Adrenal gland (tissue), 19 donors: ENCODE measurements around the gene TMEM43. TPM values are rescaled to one million over a fixed set of nuclear protein-coding genes. Genes with fewer than 3 reads are reported as not detected.
"Not testable (repeated sequence)": the region's sequence is repeated elsewhere in the genome, so short reads cannot be mapped to it uniquely, and the experiment has no call there.

Source experiments
- DNase-seq, 7 donors: peaks; one replicate each; pipeline ENCODE4 v3.0.0-alpha.2; 2019 to 2020
- H3K27ac ChIP-seq, 5 donors: fragments of 200-600 bp; sonication (generic) in 4 of 5; 1 replicate in 3 of 5; 2 replicates in 2 of 5; pipeline versions ENCODE4 v1.5.1 to v1.8.0; 2016 to 2020; ENCODE audit warnings: mild to moderate bottlenecking in 1 of 5
- H3K27me3 ChIP-seq: fragments of 200-600 bp; 2 replicates; pipeline ENCODE4 v1.8.0; 2021
- H3K36me3 ChIP-seq, 2 donors: fragments of 200-600 bp; replicated peaks in 1 of 2; 1 replicate in 1 of 2; 2 replicates in 1 of 2; pipeline versions ENCODE4 v1.5.1 to v1.8.0; 2018 to 2022
- H3K4me1 ChIP-seq, 2 donors: fragments of 200-600 bp; replicated peaks in 1 of 2; 1 replicate in 1 of 2; 2 replicates in 1 of 2; pipeline versions ENCODE4 v1.5.1 to v1.8.0; 2018 to 2021
- H3K4me3 ChIP-seq, 4 donors: fragments of 200-600 bp; sonication (generic) in 3 of 4; one replicate each; pipeline ENCODE4 v1.5.1; 2016 to 2018
- H3K9me3 ChIP-seq, 3 donors: fragments of 200-600 bp; sonication (generic) in 1 of 3; replicated peaks in 1 of 3; 1 replicate in 2 of 3; 2 replicates in 1 of 3; pipeline versions ENCODE4 v1.5.1 to v1.8.0; 2016 to 2021
- POLR2A ChIP-seq, 2 donors: fragments of 450-650 bp; IDR thresholded peaks; one replicate each; pipeline ENCODE4 v1.6.1; 2017; ENCODE audit warnings: antibody characterized with exemption in 2 of 2, mild to moderate bottlenecking in 2 of 2, moderate library complexity in 1 of 2
- WGBS, 4 donors: extraction: QIAGEN DNeasy Blood & Tissue Kit in 2 of 4; methylation state at CpG; one replicate each; pipeline versions ENCODE4 v1.1.5 to v1.1.7; 2013 to 2017; 5-methylcytosine and 5-hydroxymethylcytosine counted together
- intact Hi-C, 2 donors: fragments of 100-400 bp; cut with DNase I; formaldehyde crosslinking; loops; one replicate each; pipeline versions ENCODE4 v1.14.1 to v1.15.0; 2022 to 2023
- long read RNA-seq, 10 donors: library from polyadenylated mRNA in 3 of 10; unstranded in 2 of 10; stranded (forward) in 1 of 10; transcript quantifications; one replicate each; pipeline ENCODE4 v2.0.0 and lab custom pipeline, GENCODE V29; 2021 to 2026
- polyA plus RNA-seq, 3 donors: library from polyadenylated mRNA; stranded (reverse); fragments of 200-250 nt in 2 of 3; fragments of 350-450 nt in 1 of 3; fragmentation: Illumina TruSeq in 1 of 3; extraction: RNeasy Lipid Tissue Mini Kit (QIAGEN cat#74804) in 1 of 3; gene quantifications; one replicate each; pipeline ENCODE4 v1.2.3, GENCODE V29; 2013 to 2014
- total RNA-seq, 9 donors: library from RNA; depleted of rRNA in 4 of 9; stranded (reverse); fragments of >200 nt in 4 of 9; fragments of 120-200 nt in 1 of 9; fragmentation: NEBNext Ultra II Directional in 1 of 9; extraction: Animal tissue kit (Norgen Biotek cat#: 25700) in 1 of 9; gene quantifications; one replicate each; pipeline versions ENCODE4 v1.1.0 to v1.2.4, GENCODE V29; 2013 to 2023
- TF ChIP-seq, protein P1 (sequence below), 6 experiments: fragments of 450-650 bp in 4 of 6; fragments of 200-600 bp in 2 of 6; sonication (generic) in 1 of 6; IDR thresholded peaks; 1 replicate in 5 of 6; 2 replicates in 1 of 6; pipeline versions ENCODE4 v1.5.1 to v1.8.0; 2016 to 2021; ENCODE audit warnings: antibody characterized with exemption in 6 of 6, mild to moderate bottlenecking in 2 of 6, moderate library complexity in 1 of 6
- donor health status: healthy with polysubstance abuse.
- donor health status: Bipolar disorder and iron deficiency.
- donor health status: DM: yes; HTN: yes; CAD: no.
- donor health status: DM: no; HTN: no; CAD: no.
- donor health status: DM: no; HTN: no; CAD: no.
- donor health status: DM: yes; HTN: yes; CAD: no.

TMEM43 gene
- total RNA-seq (10 to 100 TPM; 51.7 to 79.1 (median 58.0) TPM), polyA plus RNA-seq (10 to 100 TPM; 40.0 to 50.4 (median 41.5) TPM)
- long read RNA-seq, donor 1, transcript TMEM43-201 (12 exons, 3,341 nt): major isoform, 12 of 12 reads
- long read RNA-seq, donor 1, partial matches to known transcripts: 0 of 12 reads
- long read RNA-seq, donor 1, other reads (novel, unspliced or antisense): 0 of 12 reads
- long read RNA-seq, donor 2, transcript TMEM43-201 (12 exons, 3,341 nt): major isoform, 7 of 7 reads
- long read RNA-seq, donor 2, partial matches to known transcripts: 0 of 7 reads
- long read RNA-seq, donor 2, other reads (novel, unspliced or antisense): 0 of 7 reads
- long read RNA-seq, donor 3, transcript TMEM43-201 (12 exons, 3,341 nt): major isoform, 7 of 29 reads
- long read RNA-seq, donor 3, partial matches to known transcripts: 22 of 29 reads
- long read RNA-seq, donor 3, other reads (novel, unspliced or antisense): 0 of 29 reads
- long read RNA-seq, donor 4, transcript TMEM43-201 (12 exons, 3,341 nt): major isoform, 27 of 34 reads
- long read RNA-seq, donor 4, partial matches to known transcripts: 3 of 34 reads
- long read RNA-seq, donor 4, other reads (novel, unspliced or antisense): 4 of 34 reads
- long read RNA-seq, donor 5, transcript TMEM43-201 (12 exons, 3,341 nt): major isoform, 207 of 230 reads
- long read RNA-seq, donor 5, partial matches to known transcripts: 4 of 230 reads
- long read RNA-seq, donor 5, other reads (novel, unspliced or antisense): 19 of 230 reads
- long read RNA-seq, donor 6, transcript TMEM43-201 (12 exons, 3,341 nt): major isoform, 25 of 28 reads
- long read RNA-seq, donor 6, partial matches to known transcripts: 2 of 28 reads
- long read RNA-seq, donor 6, other reads (novel, unspliced or antisense): 1 of 28 reads
- long read RNA-seq, donor 7, transcript TMEM43-201 (12 exons, 3,341 nt): major isoform, 5 of 5 reads
- long read RNA-seq, donor 7, partial matches to known transcripts: 0 of 5 reads
- long read RNA-seq, donor 7, other reads (novel, unspliced or antisense): 0 of 5 reads
- long read RNA-seq, donor 8, transcript TMEM43-201 (12 exons, 3,341 nt): major isoform, 13 of 13 reads
- long read RNA-seq, donor 8, partial matches to known transcripts: 0 of 13 reads
- long read RNA-seq, donor 8, other reads (novel, unspliced or antisense): 0 of 13 reads
- long read RNA-seq, donor 9, transcript TMEM43-201 (12 exons, 3,341 nt): major isoform, 6 of 6 reads
- long read RNA-seq, donor 9, partial matches to known transcripts: 0 of 6 reads
- long read RNA-seq, donor 9, other reads (novel, unspliced or antisense): 0 of 6 reads
- long read RNA-seq, donor 10, transcript TMEM43-201 (12 exons, 3,341 nt): major isoform, 5 of 5 reads
- long read RNA-seq, donor 10, partial matches to known transcripts: 0 of 5 reads
- long read RNA-seq, donor 10, other reads (novel, unspliced or antisense): 0 of 5 reads

DNA sequence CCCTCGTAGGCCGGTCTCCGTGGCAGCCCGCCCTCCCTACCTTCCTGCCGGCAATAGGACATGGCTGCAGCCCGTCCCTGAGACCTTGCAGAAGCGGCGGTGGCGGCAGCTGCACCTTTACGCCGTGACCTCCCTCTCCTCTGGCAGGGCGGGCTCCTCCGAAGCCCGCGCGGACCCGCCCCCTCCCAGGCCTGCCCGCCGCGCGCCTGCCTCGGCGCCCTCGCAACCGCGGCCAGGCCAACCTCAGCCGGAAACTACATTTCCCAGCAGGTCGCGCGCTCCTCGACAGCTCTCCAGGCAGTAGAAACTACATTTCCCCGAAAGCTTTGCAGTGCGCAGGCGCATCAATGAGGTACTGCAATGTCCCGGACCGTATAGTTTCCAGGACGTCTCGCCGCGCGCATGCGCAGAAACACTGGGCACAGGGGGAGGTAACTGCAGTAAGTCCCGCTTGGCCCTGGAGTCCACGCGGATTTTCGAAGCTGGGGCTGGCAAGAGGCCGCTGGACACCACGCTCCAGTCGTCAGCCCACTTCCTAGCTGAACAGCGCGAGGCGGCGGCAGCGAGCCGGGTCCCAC lies at the start of gene TMEM43, which contains the start of gene CHCHD4:
Gene TMEM43, plus strand, starts transcription at position 438 of the 578 bp plus-strand sequence. CDS start 142 bp downstream, outside the sequence.
Gene CHCHD4, minus strand, starts transcription at position 256 of the 578 bp plus-strand sequence. Its CDS starts 194 bp downstream, at position 62.
- Histone ChIP-seq H3K9me3 (no peaks in the 10 kb centered on the region), H3K36me3 (peaks cover 0 to 4% of the 10 kb centered on the region in 2 donors), H3K4me3 (peak within 1 kb of the TSS; percentile 56 to 76 (median 66)), H3K27ac (peak within 1 kb of the TSS; percentile 88 to 96 (median 91)), H3K27me3 (no peaks in the 10 kb centered on the region), H3K4me1 (peaks cover 15 to 40% of the 10 kb centered on the region in 2 donors)
- TF ChIP-seq, protein P1, sequence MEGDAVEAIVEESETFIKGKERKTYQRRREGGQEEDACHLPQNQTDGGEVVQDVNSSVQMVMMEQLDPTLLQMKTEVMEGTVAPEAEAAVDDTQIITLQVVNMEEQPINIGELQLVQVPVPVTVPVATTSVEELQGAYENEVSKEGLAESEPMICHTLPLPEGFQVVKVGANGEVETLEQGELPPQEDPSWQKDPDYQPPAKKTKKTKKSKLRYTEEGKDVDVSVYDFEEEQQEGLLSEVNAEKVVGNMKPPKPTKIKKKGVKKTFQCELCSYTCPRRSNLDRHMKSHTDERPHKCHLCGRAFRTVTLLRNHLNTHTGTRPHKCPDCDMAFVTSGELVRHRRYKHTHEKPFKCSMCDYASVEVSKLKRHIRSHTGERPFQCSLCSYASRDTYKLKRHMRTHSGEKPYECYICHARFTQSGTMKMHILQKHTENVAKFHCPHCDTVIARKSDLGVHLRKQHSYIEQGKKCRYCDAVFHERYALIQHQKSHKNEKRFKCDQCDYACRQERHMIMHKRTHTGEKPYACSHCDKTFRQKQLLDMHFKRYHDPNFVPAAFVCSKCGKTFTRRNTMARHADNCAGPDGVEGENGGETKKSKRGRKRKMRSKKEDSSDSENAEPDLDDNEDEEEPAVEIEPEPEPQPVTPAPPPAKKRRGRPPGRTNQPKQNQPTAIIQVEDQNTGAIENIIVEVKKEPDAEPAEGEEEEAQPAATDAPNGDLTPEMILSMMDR (IDR thresholded peaks at IDR 0.05): no peak
- peak; percentile 68 to 89 for TF ChIP-seq POLR2A (IDR thresholded peaks at IDR 0.05)
- WGBS, 4 donors: 0% methylated on average over 7 to 55 of the region's 55 CpGs
- DNase-seq: peak; percentile 99 to 100 (median 99)
- intact Hi-C loops: loop anchor here in 1 of 2 donors (10.0 kb wide), 1 partner anchor 50 kb away; the partner anchor contains the start of genes LSM3 and XPC

- WGBS, 4 donors: 63 to 87% (median 80%) methylated on average over 3 of the region's 3 CpGs
Measured at GRCh38 chr3:14075233-14075632, 49.6 kb upstream of the TMEM43 start.

GRCh38 chr3:14077310-14077709 lies 47.5 kb upstream of the TMEM43 start:
- Histone ChIP-seq H3K27me3 (no peaks in the 10 kb centered on the region), H3K36me3 (no peaks in the 10 kb centered on the region), H3K27ac (no peak overlapping the region), H3K4me3 (no peak overlapping the region), H3K4me1 (no peaks in the 10 kb centered on the region), H3K9me3 (no peaks in the 10 kb centered on the region)
- DNase-seq: no peak
- intact Hi-C loops: no loop called here
- WGBS, 4 donors: 80 to 90% (median 86%) methylated on average over 1 of the region's 1 CpG
- TF ChIP-seq, protein P1 (IDR thresholded peaks at IDR 0.05): no peak
- TF ChIP-seq POLR2A (IDR thresholded peaks at IDR 0.05): no peak

More at GRCh38 chr3:14075233-14075632, 49.6 kb upstream of the TMEM43 start:
- H3K27me3 ChIP-seq, H3K4me3 ChIP-seq, H3K4me1 ChIP-seq, H3K27ac ChIP-seq, intact Hi-C loops, H3K9me3 ChIP-seq, H3K36me3 ChIP-seq, DNase-seq: not testable (repeated sequence)

DNA sequence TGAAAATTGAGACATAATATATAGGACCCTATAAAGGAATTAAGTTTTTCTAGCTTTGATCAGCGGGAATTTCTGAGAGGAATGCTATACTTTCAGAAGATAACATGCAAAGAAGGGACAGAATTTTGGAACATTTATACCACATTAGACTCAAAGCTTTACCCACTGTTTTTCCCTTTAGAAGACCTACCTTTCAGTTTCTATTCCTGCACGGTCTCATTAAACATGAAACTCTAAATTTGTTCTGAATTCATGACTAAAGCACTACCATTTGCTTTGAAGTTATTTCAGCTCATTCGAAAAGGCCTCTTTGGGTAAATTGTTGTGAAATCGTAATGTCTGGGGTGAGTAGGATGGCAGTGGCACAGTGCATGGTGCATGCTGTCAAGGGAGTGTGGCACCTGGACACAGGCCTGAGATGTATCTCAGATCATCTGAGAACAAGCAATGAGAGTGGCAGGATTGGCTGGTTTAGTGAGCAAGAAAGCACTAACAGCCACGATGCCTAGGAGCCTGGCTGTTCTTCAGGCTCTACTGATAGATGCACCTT lies 42.7 kb upstream of the TMEM43 start:
- no peaks in the 10 kb centered on the region for H3K36me3 ChIP-seq
- no peaks in the 10 kb centered on the region for H3K4me1 ChIP-seq
- no peak for DNase-seq
- no peak overlapping the region for H3K27ac ChIP-seq
- no peak overlapping the region for H3K4me3 ChIP-seq
- intact Hi-C loops: no loop called here
- TF ChIP-seq, protein P1 (IDR thresholded peaks at IDR 0.05): no peak
- TF ChIP-seq POLR2A (IDR thresholded peaks at IDR 0.05): no peak
- H3K27me3 ChIP-seq: no peaks in the 10 kb centered on the region
- no peaks in the 10 kb centered on the region for H3K9me3 ChIP-seq
- 80 to 85% (median 84%) methylated on average over 5 of the region's 5 CpGs for WGBS, 4 donors

DNA sequence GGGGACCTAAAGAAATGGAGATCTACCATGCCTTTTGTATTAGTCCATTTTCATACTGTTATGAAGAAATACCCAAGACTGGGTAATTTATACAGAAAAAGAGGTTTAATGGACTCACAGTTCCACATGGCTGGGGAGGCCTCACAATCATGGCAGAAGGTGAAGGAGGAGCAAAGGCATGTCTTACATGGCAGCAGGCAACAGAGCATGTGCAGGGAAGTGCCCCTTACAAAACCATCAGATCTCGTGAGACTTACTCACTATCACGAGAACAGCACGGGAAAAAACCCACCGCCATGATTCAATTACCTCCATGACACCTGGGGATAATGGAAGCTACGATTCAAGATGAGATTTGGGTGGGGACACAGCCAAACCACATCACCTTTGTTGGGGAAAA lies 37.4 kb upstream of the TMEM43 start:
- H3K9me3 ChIP-seq, H3K27ac ChIP-seq, H3K36me3 ChIP-seq, intact Hi-C loops, H3K4me1 ChIP-seq, DNase-seq, H3K27me3 ChIP-seq, H3K4me3 ChIP-seq: not testable (repeated sequence)
- 75 to 88% (median 80%) methylated on average over 5 of the region's 5 CpGs for WGBS, 4 donors

GRCh38 chr3:14091959-14092358 lies 32.9 kb upstream of the TMEM43 start:
- H3K4me1 ChIP-seq, H3K36me3 ChIP-seq, H3K27me3 ChIP-seq, intact Hi-C loops, H3K27ac ChIP-seq, DNase-seq, H3K4me3 ChIP-seq, H3K9me3 ChIP-seq: not testable (repeated sequence)
- WGBS, 4 donors: 77 to 86% (median 82%) methylated on average over 3 of the region's 5 CpGs
